HepG2 (cell line): Measurements from ENCODE around the gene MPHOSPH8.

Experiments used
- CTCF ChIP-seq: sonication (generic); formaldehyde crosslinking; IDR thresholded peaks from 2 replicates; pipeline ENCODE4 v1.5.0; 2020; ENCODE audit warnings: mild to moderate bottlenecking, missing genetic modification reagents, moderate library complexity
- FOXJ3 ChIP-seq: sonication (generic); formaldehyde crosslinking; IDR thresholded peaks from 2 replicates; pipeline ENCODE4 v1.4.0; 2020; ENCODE audit warnings: missing genetic modification reagents, mild to moderate bottlenecking, borderline replicate concordance
- POLR2A ChIP-seq, 2 experiments: IDR thresholded peaks; 2 replicates each; pipeline ENCODE4 v1.6.1; 2011; ENCODE audit warnings: low read depth in 2 of 2, low read length in 2 of 2, mild to moderate bottlenecking in 1 of 2, moderate library complexity in 1 of 2; ENCODE audit not compliant: insufficient read depth in 1 of 2
- POLR2AphosphoS5 ChIP-seq: IDR thresholded peaks from 2 replicates; pipeline ENCODE4 v1.6.1; 2012; ENCODE audit warnings: low read depth, low read length
- SIN3A ChIP-seq: IDR thresholded peaks from 2 replicates; pipeline ENCODE4 v1.6.1; 2011; ENCODE audit warnings: low read depth, mild to moderate bottlenecking, control low read depth, low read length, borderline replicate concordance
- ZNF292 ChIP-seq: sonication (generic); formaldehyde crosslinking; IDR thresholded peaks from 2 replicates; pipeline ENCODE4 v1.8.1; 2022; ENCODE audit warnings: mild to moderate bottlenecking, low read depth, missing genetic modification reagents, borderline replicate concordance
- ZNF660 ChIP-seq: sonication (generic); formaldehyde crosslinking; IDR thresholded peaks from 2 replicates; pipeline ENCODE4 v1.5.1; 2020; ENCODE audit warnings: mild to moderate bottlenecking, low read depth, missing genetic modification reagents, borderline replicate concordance
- TF ChIP-seq, protein P1 (sequence below), 2 experiments: IDR thresholded peaks; 2 replicates each; pipeline ENCODE4 v1.6.1; 2011 to 2012; ENCODE audit warnings: low read length in 2 of 2, borderline replicate concordance in 1 of 2, low read depth in 1 of 2, mild to moderate bottlenecking in 1 of 2, moderate library complexity in 1 of 2
- TF ChIP-seq, protein P2 (sequence below): sonication (generic); formaldehyde crosslinking; IDR thresholded peaks from 2 replicates; pipeline ENCODE4 v1.4.0; 2020; ENCODE audit warnings: missing genetic modification reagents, borderline replicate concordance
- TF ChIP-seq, protein P3 (sequence below): sonication (generic); formaldehyde crosslinking; IDR thresholded peaks from 2 replicates; pipeline ENCODE4 v1.4.0; 2020; ENCODE audit warnings: missing genetic modification reagents

DNA sequence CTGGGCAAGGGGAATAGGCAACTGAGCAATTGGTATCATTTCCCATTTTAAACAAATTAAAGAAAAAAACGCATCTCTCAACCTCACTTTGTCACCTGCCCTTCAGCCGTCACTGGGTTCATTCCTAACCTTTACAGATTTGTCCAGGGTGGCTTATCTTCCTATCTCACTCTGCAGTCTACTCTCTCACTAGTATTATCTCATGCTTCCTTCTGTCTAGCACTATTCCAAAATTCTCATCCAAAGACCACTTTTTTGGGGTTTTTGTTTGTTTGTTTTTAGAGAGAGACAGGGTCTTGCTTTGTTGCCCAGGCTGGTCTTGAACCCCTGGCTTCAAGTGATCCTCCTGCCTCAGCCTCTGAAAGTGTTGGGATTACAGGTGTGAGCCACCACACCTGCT is 26.7 kb upstream of the MPHOSPH8 start:
- TF ChIP-seq POLR2A (IDR thresholded peaks at IDR 0.05; ENCODE audit: insufficient read depth in 1 of 2, low read depth in 2 of 2, low read length in 2 of 2) = no peak
- no peak for TF ChIP-seq POLR2AphosphoS5
- TF ChIP-seq FOXJ3 (CRISPR knock-in tag) = no peak
- TF ChIP-seq, protein P1, sequence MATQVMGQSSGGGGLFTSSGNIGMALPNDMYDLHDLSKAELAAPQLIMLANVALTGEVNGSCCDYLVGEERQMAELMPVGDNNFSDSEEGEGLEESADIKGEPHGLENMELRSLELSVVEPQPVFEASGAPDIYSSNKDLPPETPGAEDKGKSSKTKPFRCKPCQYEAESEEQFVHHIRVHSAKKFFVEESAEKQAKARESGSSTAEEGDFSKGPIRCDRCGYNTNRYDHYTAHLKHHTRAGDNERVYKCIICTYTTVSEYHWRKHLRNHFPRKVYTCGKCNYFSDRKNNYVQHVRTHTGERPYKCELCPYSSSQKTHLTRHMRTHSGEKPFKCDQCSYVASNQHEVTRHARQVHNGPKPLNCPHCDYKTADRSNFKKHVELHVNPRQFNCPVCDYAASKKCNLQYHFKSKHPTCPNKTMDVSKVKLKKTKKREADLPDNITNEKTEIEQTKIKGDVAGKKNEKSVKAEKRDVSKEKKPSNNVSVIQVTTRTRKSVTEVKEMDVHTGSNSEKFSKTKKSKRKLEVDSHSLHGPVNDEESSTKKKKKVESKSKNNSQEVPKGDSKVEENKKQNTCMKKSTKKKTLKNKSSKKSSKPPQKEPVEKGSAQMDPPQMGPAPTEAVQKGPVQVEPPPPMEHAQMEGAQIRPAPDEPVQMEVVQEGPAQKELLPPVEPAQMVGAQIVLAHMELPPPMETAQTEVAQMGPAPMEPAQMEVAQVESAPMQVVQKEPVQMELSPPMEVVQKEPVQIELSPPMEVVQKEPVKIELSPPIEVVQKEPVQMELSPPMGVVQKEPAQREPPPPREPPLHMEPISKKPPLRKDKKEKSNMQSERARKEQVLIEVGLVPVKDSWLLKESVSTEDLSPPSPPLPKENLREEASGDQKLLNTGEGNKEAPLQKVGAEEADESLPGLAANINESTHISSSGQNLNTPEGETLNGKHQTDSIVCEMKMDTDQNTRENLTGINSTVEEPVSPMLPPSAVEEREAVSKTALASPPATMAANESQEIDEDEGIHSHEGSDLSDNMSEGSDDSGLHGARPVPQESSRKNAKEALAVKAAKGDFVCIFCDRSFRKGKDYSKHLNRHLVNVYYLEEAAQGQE (IDR thresholded peaks at IDR 0.05; ENCODE audit: borderline replicate concordance in 1 of 2, low read depth in 1 of 2, low read length in 2 of 2) = no peak
- TF ChIP-seq ZNF660 (CRISPR knock-in tag) = no peak
- no peak for TF ChIP-seq SIN3A
- TF ChIP-seq, protein P2, sequence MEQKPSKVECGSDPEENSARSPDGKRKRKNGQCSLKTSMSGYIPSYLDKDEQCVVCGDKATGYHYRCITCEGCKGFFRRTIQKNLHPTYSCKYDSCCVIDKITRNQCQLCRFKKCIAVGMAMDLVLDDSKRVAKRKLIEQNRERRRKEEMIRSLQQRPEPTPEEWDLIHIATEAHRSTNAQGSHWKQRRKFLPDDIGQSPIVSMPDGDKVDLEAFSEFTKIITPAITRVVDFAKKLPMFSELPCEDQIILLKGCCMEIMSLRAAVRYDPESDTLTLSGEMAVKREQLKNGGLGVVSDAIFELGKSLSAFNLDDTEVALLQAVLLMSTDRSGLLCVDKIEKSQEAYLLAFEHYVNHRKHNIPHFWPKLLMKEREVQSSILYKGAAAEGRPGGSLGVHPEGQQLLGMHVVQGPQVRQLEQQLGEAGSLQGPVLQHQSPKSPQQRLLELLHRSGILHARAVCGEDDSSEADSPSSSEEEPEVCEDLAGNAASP = no peak
- TF ChIP-seq CTCF (CRISPR knock-in tag) = no peak
- TF ChIP-seq ZNF292 (CRISPR knock-in tag) = no peak
- TF ChIP-seq, protein P3, sequence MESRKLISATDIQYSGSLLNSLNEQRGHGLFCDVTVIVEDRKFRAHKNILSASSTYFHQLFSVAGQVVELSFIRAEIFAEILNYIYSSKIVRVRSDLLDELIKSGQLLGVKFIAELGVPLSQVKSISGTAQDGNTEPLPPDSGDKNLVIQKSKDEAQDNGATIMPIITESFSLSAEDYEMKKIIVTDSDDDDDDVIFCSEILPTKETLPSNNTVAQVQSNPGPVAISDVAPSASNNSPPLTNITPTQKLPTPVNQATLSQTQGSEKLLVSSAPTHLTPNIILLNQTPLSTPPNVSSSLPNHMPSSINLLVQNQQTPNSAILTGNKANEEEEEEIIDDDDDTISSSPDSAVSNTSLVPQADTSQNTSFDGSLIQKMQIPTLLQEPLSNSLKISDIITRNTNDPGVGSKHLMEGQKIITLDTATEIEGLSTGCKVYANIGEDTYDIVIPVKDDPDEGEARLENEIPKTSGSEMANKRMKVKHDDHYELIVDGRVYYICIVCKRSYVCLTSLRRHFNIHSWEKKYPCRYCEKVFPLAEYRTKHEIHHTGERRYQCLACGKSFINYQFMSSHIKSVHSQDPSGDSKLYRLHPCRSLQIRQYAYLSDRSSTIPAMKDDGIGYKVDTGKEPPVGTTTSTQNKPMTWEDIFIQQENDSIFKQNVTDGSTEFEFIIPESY (CRISPR knock-in tag) = no peak
